Measurements from ENCODE around the gene GRM3. TPM values are rescaled to one million over a fixed set of nuclear protein-coding genes. Genes with fewer than 3 reads are reported as not detected.

Gene GRM3
- total and polyA plus RNA-seq, 2 of the 8 experiments (the other 6 are each of a cell fraction or from before 2014, with no cell fraction given) = 3.1 to 4.2 TPM

DNA sequence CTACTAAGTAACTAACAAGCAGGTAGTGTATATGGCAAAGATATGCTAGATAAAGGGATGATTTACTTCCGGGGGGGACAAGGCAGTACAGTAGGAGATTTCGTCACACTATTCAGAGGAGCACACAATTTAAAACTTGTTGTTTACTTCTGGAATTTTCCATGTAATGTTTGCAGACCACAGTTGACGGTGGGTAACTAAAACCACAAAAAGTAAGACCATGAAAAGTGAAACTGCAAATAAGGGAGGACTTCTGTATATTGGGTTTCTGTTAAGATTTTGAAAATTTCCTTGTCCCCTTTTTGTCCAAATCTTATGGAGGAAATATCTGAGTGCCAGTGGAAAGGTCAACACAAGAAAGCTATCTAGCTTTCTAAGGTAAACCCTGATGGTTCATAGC lies 245.8 kb downstream of the GRM3 start:
- DNase-seq (ENCODE audit: low read depth in 1 of 2, low spot score in 2 of 2) = no peak
- no peak overlapping the region for H2BK5ac ChIP-seq (ENCODE audit: low read depth, low read length)
- peaks cover 0 to 3% of the 10 kb centered on the region in 2 experiments for H4K20me1 ChIP-seq (replicated peaks in 1 of 2; ENCODE audit: control insufficient read depth in 1 of 2, insufficient read depth in 2 of 2, low read length in 2 of 2)
- no peak overlapping the region for H3K4me3 ChIP-seq (ENCODE audit: extremely low read depth in 1 of 4, insufficient read depth in 2 of 4, low read depth in 3 of 4, low read length in 4 of 4)
- no peak overlapping the region for H4K91ac ChIP-seq (replicated peaks; ENCODE audit: insufficient read length, low read length)
- H2BK15ac ChIP-seq (ENCODE audit: low read length) = no peak overlapping the region
- H3K23ac ChIP-seq (ENCODE audit: insufficient read length) = no peak overlapping the region
- no peak overlapping the region for H2AFZ ChIP-seq (ENCODE audit: low read length)
- FAIRE-seq = no peak
- H2BK120ac ChIP-seq (replicated peaks; ENCODE audit: low read depth, low read length) = no peak overlapping the region
- H3K9ac ChIP-seq (replicated peaks in 1 of 4; ENCODE audit: extremely low read depth in 1 of 4, low read depth in 3 of 4, low read length in 3 of 4) = no peak overlapping the region
- no peaks in the 10 kb centered on the region for H3K79me1 ChIP-seq (ENCODE audit: low read depth, low read length)
- peaks cover 0 to 1% (median 0%) of the 10 kb centered on the region in 4 experiments; a peak in 1 of 7 replicates for H3K27me3 ChIP-seq (replicated peaks in 1 of 4; ENCODE audit: control insufficient read depth in 3 of 4, extremely low read depth in 1 of 4, insufficient read depth in 3 of 4, low read length in 3 of 4)
- H4K8ac ChIP-seq (ENCODE audit: extremely low read depth, insufficient read depth, low read length) = no peak overlapping the region
- H3K56ac ChIP-seq (replicated peaks; ENCODE audit: insufficient read length, low read depth, low read length) = no peak overlapping the region
- H3K79me2 ChIP-seq (ENCODE audit: control insufficient read depth in 1 of 2, insufficient read depth in 2 of 2, low read length in 2 of 2) = no peaks in the 10 kb centered on the region
- WGBS, 2 experiments (ENCODE audit: extremely low coverage in 1 of 2, insufficient coverage in 1 of 2, insufficient read length in 1 of 2, insufficient replicate concordance in 2 of 2, low coverage in 1 of 2, low lambda C conversion rate in 2 of 2, missing lambda C conversion rate in 1 of 2) = 89% methylated on average over 3 of the region's 3 CpGs; no CpG with 5 or more reads in 1 of the 2 experiments
- H2BK20ac ChIP-seq (ENCODE audit: low read length) = no peak overlapping the region
- no peak for TF ChIP-seq SAP30 (IDR thresholded peaks at IDR 0.05; ENCODE audit: insufficient read depth, insufficient replicate concordance, low read length)
- no peak overlapping the region for H2BK12ac ChIP-seq (ENCODE audit: low read depth, low read length)
- no peak overlapping the region for H3K4me2 ChIP-seq (ENCODE audit: insufficient read depth in 1 of 2, low read depth in 2 of 2, low read length in 2 of 2)
- H4K5ac ChIP-seq (ENCODE audit: insufficient read length, low read depth, low read length) = no peak overlapping the region
- H3K9me3 ChIP-seq (ENCODE audit: insufficient read depth in 2 of 2, low read depth in 1 of 2, low read length in 1 of 2) = no peaks in the 10 kb centered on the region
- H3K4me1 ChIP-seq (replicated peaks in 1 of 4; ENCODE audit: control insufficient read depth in 3 of 4, insufficient read depth in 4 of 4, low read length in 3 of 4) = no peaks in the 10 kb centered on the region
- H3K4ac ChIP-seq (replicated peaks; ENCODE audit: insufficient read length, low read depth, low read length) = no peak overlapping the region
- no peaks in the 10 kb centered on the region for H3K23me2 ChIP-seq (ENCODE audit: low read depth, low read length)
- CTCF ChIA-PET (ENCODE audit: partially characterized antibody) = interaction anchor here (1.5 kb wide), 1 partner anchor 74 kb away, joined by 3 read pairs; no protein-coding TSS in a partner anchor
- no peak overlapping the region for H3K27ac ChIP-seq (ENCODE audit: low read depth, low read length)
- POLR2A ChIA-PET (ENCODE audit: partially characterized antibody) = no interaction called here
- no peak overlapping the region for H3K14ac ChIP-seq (ENCODE audit: insufficient read length)
- H2AK5ac ChIP-seq (ENCODE audit: low read depth, low read length) = no peak overlapping the region
- H3K36me3 ChIP-seq (ENCODE audit: control insufficient read depth in 2 of 4, insufficient read depth in 4 of 4, low read length in 3 of 4) = peaks cover 0 to 42% (median 5%) of the 10 kb centered on the region in 4 experiments; a peak in 5 of 8 replicates
- H3K18ac ChIP-seq (ENCODE audit: extremely low read depth, low read length) = no peak overlapping the region

Data from H1 (cell line).